CD4-positive, alpha-beta memory T cell (primary cell): ENCODE results near the gene BUB3. TPM values are rescaled to one million over a fixed set of nuclear protein-coding genes. Genes with fewer than 3 reads are reported as not detected.
"Not testable (repeated sequence)": the region's sequence is repeated elsewhere in the genome, so short reads cannot be mapped to it uniquely, and the experiment has no call there.

Experiments
- CTCF ChIA-PET: fragments of 350-600 bp; sonication (Branson Sonifier 250); formaldehyde crosslinking; loops from one replicate; lab custom pipeline; 2021; ENCODE audit warnings: inconsistent platforms; ENCODE audit not compliant: partially characterized antibody; lab: Charles Lee
- POLR2A ChIA-PET: fragments of 350-600 bp; sonication (Branson Sonifier 250); formaldehyde crosslinking; loops from one replicate; lab custom pipeline; 2021; ENCODE audit not compliant: partially characterized antibody; lab: Charles Lee
- DNase-seq, 5 donors: peaks; one replicate each; pipeline versions ENCODE4 v3.0.0 to v3.0.0-alpha.2; 2020 to 2022; ENCODE audit warnings: mixed read lengths in 1 of 5
- H3K27ac ChIP-seq: one replicate; pipeline ENCODE4 v1.7.0; 2013; ENCODE audit warnings: low read depth, low read length
- H3K27me3 ChIP-seq: 2 replicates; pipeline ENCODE4 v1.7.0; 2013; ENCODE audit warnings: mild to moderate bottlenecking, low read length, moderate library complexity; ENCODE audit not compliant: insufficient read depth
- H3K36me3 ChIP-seq: 2 replicates; pipeline ENCODE4 v1.7.0; 2013; ENCODE audit warnings: mild to moderate bottlenecking, low read length, moderate library complexity; ENCODE audit not compliant: insufficient read depth
- H3K4me1 ChIP-seq: 2 replicates; pipeline ENCODE4 v1.7.0; 2013; ENCODE audit warnings: mild to moderate bottlenecking, low read length, moderate library complexity; ENCODE audit not compliant: insufficient read depth
- H3K4me3 ChIP-seq, 2 donors: one replicate each; pipeline ENCODE4 v1.7.0; 2013; ENCODE audit warnings: low read length in 2 of 2, mild to moderate bottlenecking in 1 of 2
- H3K9me3 ChIP-seq, 2 donors: one replicate each; pipeline ENCODE4 v1.7.0; 2013; ENCODE audit warnings: low read length in 2 of 2, control low read depth in 1 of 2; ENCODE audit not compliant: control insufficient read depth in 1 of 2
- H3K27ac Mint-ChIP-seq, 7 donors: one replicate each; pipeline ENCODE4 v1.8.0; 2020 to 2021; ENCODE audit warnings: mixed read lengths in 7 of 7, mild to moderate bottlenecking in 6 of 7, inconsistent platforms in 3 of 7, moderate library complexity in 3 of 7
- H3K27me3 Mint-ChIP-seq, 2 donors: one replicate each; pipeline ENCODE4 v1.8.0; 2020 to 2021; ENCODE audit warnings: mixed read lengths in 2 of 2
- H3K36me3 Mint-ChIP-seq, 2 donors: one replicate each; pipeline ENCODE4 v1.8.0; 2020 to 2021; ENCODE audit warnings: mixed read lengths in 2 of 2, inconsistent platforms in 1 of 2, mild to moderate bottlenecking in 1 of 2
- H3K4me1 Mint-ChIP-seq, 4 donors: one replicate each; pipeline ENCODE4 v1.8.0; 2020 to 2021; ENCODE audit warnings: mixed read lengths in 4 of 4, mild to moderate bottlenecking in 1 of 4
- H3K4me3 Mint-ChIP-seq, 8 donors: one replicate each; pipeline ENCODE4 v1.8.0; 2020 to 2021; ENCODE audit warnings: mixed read lengths in 8 of 8, mild to moderate bottlenecking in 7 of 8, moderate library complexity in 6 of 8, inconsistent platforms in 3 of 8
- H3K9me3 Mint-ChIP-seq, 8 donors: one replicate each; pipeline ENCODE4 v1.8.0; 2020 to 2021; ENCODE audit warnings: mixed read lengths in 8 of 8, mild to moderate bottlenecking in 5 of 8, inconsistent platforms in 3 of 8, moderate library complexity in 1 of 8
- intact Hi-C: fragments of 100-400 bp; cut with micrococcal nuclease; formaldehyde crosslinking; loops from one replicate; pipeline ENCODE4 v1.15.1; 2023
- polyA plus RNA-seq, 2 donors: library from polyadenylated mRNA; unstranded; fragments of 300-500 nt; fragmentation: Illumina TruSeq; gene quantifications; one replicate each; pipeline ENCODE4 v1.2.3, GENCODE V29; 2021
- total RNA-seq, 2 experiments: library from RNA; stranded (reverse); gene quantifications; one replicate each; pipeline ENCODE4 v1.2.3, GENCODE V29; 2021

BUB3 gene
- total and polyA plus RNA-seq, 4 experiments from 2014 or later: 162 to 371 (median 197) TPM

- CTCF ChIA-PET, H3K36me3 ChIP-seq, H3K27ac Mint-ChIP-seq, H3K4me1 ChIP-seq, DNase-seq, H3K27me3 ChIP-seq, H3K27me3 Mint-ChIP-seq, intact Hi-C loops, H3K4me3 ChIP-seq, H3K4me3 Mint-ChIP-seq, H3K9me3 ChIP-seq, H3K27ac ChIP-seq: not testable (repeated sequence)
- peaks cover 2 to 15% (median 13%) of the 10 kb centered on the region in 8 donors for H3K9me3 Mint-ChIP-seq
- POLR2A ChIA-PET: interaction anchor here (0.7 kb wide), 1 partner anchor 22 kb away, joined by 3 read pairs; no protein-coding TSS in a partner anchor
- peaks cover 57% of the 10 kb centered on the region in 2 donors for H3K36me3 Mint-ChIP-seq
- peaks cover 0 to 12% (median 5%) of the 10 kb centered on the region in 4 donors for H3K4me1 Mint-ChIP-seq
Observed at GRCh38 chr10:123178390-123178789, 24.2 kb downstream of the BUB3 start.

- Histone ChIP-seq H3K4me3 (no peak overlapping the region), H3K36me3 (no peaks in the 10 kb centered on the region), H3K27me3 (no peaks in the 10 kb centered on the region), H3K27ac (no peak overlapping the region), H3K4me1 (no peaks in the 10 kb centered on the region), H3K9me3 (peaks cover 0 to 4% of the 10 kb centered on the region in 2 donors)
- Mint-ChIP-seq H3K27me3 (no peaks in the 10 kb centered on the region), H3K27ac (no peak overlapping the region), H3K4me1 (peaks cover 0 to 3% (median 0%) of the 10 kb centered on the region in 4 donors), H3K36me3 (peaks cover 53 to 62% of the 10 kb centered on the region in 2 donors), H3K9me3 (peaks cover 3 to 30% (median 22%) of the 10 kb centered on the region in 8 donors), H3K4me3 (no peak overlapping the region)
- no peak for DNase-seq
- intact Hi-C loops: no loop called here
- ChIA-PET CTCF (no interaction called here), POLR2A (no interaction called here)
Observed at GRCh38 chr10:123180101-123181090, 26.2 kb downstream of the BUB3 start.

GRCh38 chr10:123183724-123184123, 29.5 kb downstream of the BUB3 start:
- Histone ChIP-seq H3K36me3 (no peaks in the 10 kb centered on the region), H3K27me3 (no peaks in the 10 kb centered on the region), H3K4me1 (no peaks in the 10 kb centered on the region), H3K4me3 (no peak overlapping the region), H3K27ac (no peak overlapping the region), H3K9me3 (peaks cover 0 to 4% of the 10 kb centered on the region in 2 donors)
- Mint-ChIP-seq H3K27me3 (no peaks in the 10 kb centered on the region), H3K27ac (no peak overlapping the region), H3K36me3 (peaks cover 49 to 62% of the 10 kb centered on the region in 2 donors), H3K9me3 (peaks cover 3 to 36% (median 17%) of the 10 kb centered on the region in 8 donors), H3K4me3 (no peak overlapping the region), H3K4me1 (peaks cover 0 to 5% (median under 1%) of the 10 kb centered on the region in 4 donors)
- POLR2A ChIA-PET: no interaction called here
- intact Hi-C loops: no loop called here
- no peak for DNase-seq
- CTCF ChIA-PET: no interaction called here

- ChIA-PET CTCF (no interaction called here), POLR2A (no interaction called here)
- Mint-ChIP-seq H3K9me3 (peaks cover 0 to 29% (median 16%) of the 10 kb centered on the region in 8 donors), H3K4me3 (no peak overlapping the region), H3K27ac (no peak overlapping the region), H3K36me3 (peaks cover 66 to 93% of the 10 kb centered on the region in 2 donors), H3K27me3 (no peaks in the 10 kb centered on the region), H3K4me1 (peaks cover 0 to 5% (median under 1%) of the 10 kb centered on the region in 4 donors)
- DNase-seq: no peak
- H3K9me3 ChIP-seq: peaks cover 0 to 4% of the 10 kb centered on the region in 2 donors
- H3K36me3 ChIP-seq: no peaks in the 10 kb centered on the region
- H3K27ac ChIP-seq: no peak overlapping the region
- H3K27me3 ChIP-seq: no peaks in the 10 kb centered on the region
- H3K4me1 ChIP-seq: no peaks in the 10 kb centered on the region
- intact Hi-C loops: no loop called here
- H3K4me3 ChIP-seq: no peak overlapping the region
Observed at GRCh38 chr10:123187781-123188180, 33.6 kb downstream of the BUB3 start.

- Histone ChIP-seq H3K4me1 (no peaks in the 10 kb centered on the region), H3K36me3 (no peaks in the 10 kb centered on the region), H3K9me3 (no peaks in the 10 kb centered on the region), H3K27ac (no peak overlapping the region), H3K27me3 (no peaks in the 10 kb centered on the region), H3K4me3 (no peak overlapping the region)
- intact Hi-C loops: no loop called here
- Mint-ChIP-seq H3K4me1 (no peaks in the 10 kb centered on the region), H3K9me3 (no peaks in the 10 kb centered on the region), H3K4me3 (no peak overlapping the region), H3K36me3 (peaks cover 45 to 69% of the 10 kb centered on the region in 2 donors), H3K27ac (peak overlapping the region in 1 of 7 donors; percentile 10), H3K27me3 (no peaks in the 10 kb centered on the region)
- ChIA-PET CTCF (no interaction called here), POLR2A (no interaction called here)
- no peak for DNase-seq
Observed at GRCh38 chr10:123191886-123192285, 37.7 kb downstream of the BUB3 start.

- no peak overlapping the region for H3K27ac Mint-ChIP-seq
- POLR2A ChIA-PET: interaction anchor here (0.7 kb wide), 1 partner anchor 8 kb away, joined by 3 read pairs; no protein-coding TSS in a partner anchor
- CTCF ChIA-PET: no interaction called here
Observed at GRCh38 chr10:123194056-123194455, 39.9 kb downstream of the BUB3 start.

GRCh38 chr10:123200531-123200930, 46.3 kb downstream of the BUB3 start:
- H3K36me3 ChIP-seq: no peaks in the 10 kb centered on the region
- ChIA-PET CTCF (interaction anchor here (1.1 kb wide), 1 partner anchor 32 kb away, joined by 3 read pairs; no protein-coding TSS in a partner anchor), POLR2A (no interaction called here)
- Mint-ChIP-seq H3K27ac (no peak overlapping the region), H3K4me1 (peaks cover 3 to 15% (median 11%) of the 10 kb centered on the region in 4 donors), H3K36me3 (peaks cover 20 to 39% of the 10 kb centered on the region in 2 donors), H3K4me3 (no peak overlapping the region), H3K27me3 (no peaks in the 10 kb centered on the region), H3K9me3 (peaks cover 0 to 2% (median under 1%) of the 10 kb centered on the region in 8 donors)
- H3K4me1 ChIP-seq: no peaks in the 10 kb centered on the region
- H3K4me3 ChIP-seq: no peak overlapping the region
- no peak overlapping the region for H3K27ac ChIP-seq
- no peak for DNase-seq
- H3K9me3 ChIP-seq: no peaks in the 10 kb centered on the region
- intact Hi-C loops: no loop called here
- H3K27me3 ChIP-seq: no peaks in the 10 kb centered on the region

More at GRCh38 chr10:123194056-123194455, 39.9 kb downstream of the BUB3 start:
- intact Hi-C loops: no loop called here
- Histone ChIP-seq H3K4me3 (no peak overlapping the region), H3K4me1 (no peaks in the 10 kb centered on the region), H3K9me3 (no peaks in the 10 kb centered on the region), H3K27me3 (no peaks in the 10 kb centered on the region), H3K36me3 (no peaks in the 10 kb centered on the region), H3K27ac (no peak overlapping the region)
- Mint-ChIP-seq H3K36me3 (peaks cover 33 to 62% of the 10 kb centered on the region in 2 donors), H3K4me1 (peaks cover 0 to 3% (median 0%) of the 10 kb centered on the region in 4 donors), H3K4me3 (no peak overlapping the region), H3K27me3 (no peaks in the 10 kb centered on the region), H3K9me3 (no peaks in the 10 kb centered on the region)
- no peak for DNase-seq
